GM21390 (cell line): ENCODE measurements around the gene SHC1.

Experiments used
- ATAC-seq: cut with Tn5 transposase; IDR thresholded peaks from one replicate; pipeline ENCODE4 v1.9.1; 2021; ENCODE audit not compliant: unreplicated experiment

The SHC1 gene

GRCh38 chr1:154974808-154975408 is 4.4 kb upstream of the SHC1 start:
- peak; percentile 38 for ATAC-seq

- ATAC-seq, result peak; percentile 78
Measured at GRCh38 chr1:154974102-154974807, 3.7 kb upstream of the SHC1 start, which contains the start of gene CKS1B. TSS of gene CKS1B (plus strand) at chr1:154974681. CDS start at chr1:154974746, 65 bp downstream.

GRCh38 chr1:154973344-154974101 is 3.0 kb upstream of the SHC1 start:
- ATAC-seq, result no peak

- ATAC-seq, result no peak
Measured at GRCh38 chr1:154972517-154973343, 2.2 kb upstream of the SHC1 start.

- ATAC-seq, result no peak
Measured at GRCh38 chr1:154972213-154972516, 1.6 kb upstream of the SHC1 start.

- ATAC-seq, result no peak
Measured at GRCh38 chr1:154971341-154971998, 923 bp upstream of the SHC1 start.

GRCh38 chr1:154969860-154970452 is 591 bp downstream of the SHC1 start:
- ATAC-seq, result no peak

- no peak for ATAC-seq
Measured at GRCh38 chr1:154969246-154969645, 1.3 kb downstream of the SHC1 start.

- ATAC-seq, result no peak
Measured at GRCh38 chr1:154968731-154969130, 1.8 kb downstream of the SHC1 start.

- no peak for ATAC-seq
Measured at GRCh38 chr1:154967331-154967950, 3.1 kb downstream of the SHC1 start.

GRCh38 chr1:154966111-154966510 is 4.4 kb downstream of the SHC1 start:
- ATAC-seq, result no peak

GRCh38 chr1:154964359-154964758 is 6.2 kb downstream of the SHC1 start:
- no peak for ATAC-seq

GRCh38 chr1:154963643-154964042 is 6.9 kb downstream of the SHC1 start:
- no peak for ATAC-seq

- ATAC-seq, result no peak
Measured at GRCh38 chr1:154962795-154963330, 7.7 kb downstream of the SHC1 start.

- ATAC-seq, result no peak
Measured at GRCh38 chr1:154962156-154962749, 8.3 kb downstream of the SHC1 start.

- ATAC-seq, result peak; percentile 68
Measured at GRCh38 chr1:154961207-154962155, 9.1 kb downstream of the SHC1 start, which contains the start of gene PYGO2. TSS of gene PYGO2 (minus strand) at chr1:154961782. CDS start at chr1:154961576, 206 bp downstream.

- ATAC-seq, result no peak
Measured at GRCh38 chr1:154960446-154961136, 10.0 kb downstream of the SHC1 start.
